Smooth muscle cell (in vitro differentiated cells): ENCODE measurements around the gene ZNF780B. TPM values are rescaled to one million over a fixed set of nuclear protein-coding genes. Genes with fewer than 3 reads are reported as not detected.

Experiments used
- polyA plus RNA-seq: library from polyadenylated mRNA; unstranded; fragments of >200 nt; fragmentation: Nextera tagmentation; extraction: Ambion mirVana; gene quantifications from 2 replicates; pipeline ENCODE4 v1.2.1, GENCODE V29; 2016
- total RNA-seq: library from RNA; depleted of rRNA; stranded (reverse); fragments of >200 nt; gene quantifications from 2 replicates; pipeline ENCODE4 v1.2.3, GENCODE V29; 2014

Gene ZNF780B
- total and polyA plus RNA-seq, 2 experiments from 2014 or later, result 1.4 to 12.9 TPM

Other genes with a start within 250 kb of the ZNF780B start
- gene DYRK1B, start 222.1 kb downstream of the ZNF780B start, total RNA-seq, result 5.3 and 9.2 TPM in 2 replicates
- 14.1 and 18.7 TPM in 2 replicates for gene DYRK1B, start 222.1 kb downstream of the ZNF780B start, polyA plus RNA-seq
- 123 and 124 TPM in 2 replicates for gene FBL, start 209.9 kb downstream of the ZNF780B start, total RNA-seq
- 116 and 140 TPM in 2 replicates for gene FBL, start 209.9 kb downstream of the ZNF780B start, polyA plus RNA-seq
- 0.18 and 0.94 TPM in 2 replicates for gene FCGBP, start 121.6 kb downstream of the ZNF780B start, total RNA-seq
- gene FCGBP, start 121.6 kb downstream of the ZNF780B start, polyA plus RNA-seq, result 0.04 and 0.15 TPM in 2 replicates
- gene PSMC4, start 85.1 kb downstream of the ZNF780B start, total RNA-seq, result 87.2 and 120 TPM in 2 replicates
- 117 and 121 TPM in 2 replicates for gene PSMC4, start 85.1 kb downstream of the ZNF780B start, polyA plus RNA-seq
- 4.7 and 9.6 TPM in 2 replicates for gene ZNF546, start 59.2 kb downstream of the ZNF780B start, total RNA-seq
- 1.2 and 2.1 TPM in 2 replicates for gene ZNF546, start 59.2 kb downstream of the ZNF780B start, polyA plus RNA-seq
- 4.4 and 6.5 TPM in 2 replicates for gene ZNF780A, start 34.7 kb upstream of the ZNF780B start, total RNA-seq
- 5.2 and 6.0 TPM in 2 replicates for gene ZNF780A, start 34.7 kb upstream of the ZNF780B start, polyA plus RNA-seq
- gene MAP3K10, start 135.2 kb upstream of the ZNF780B start, total RNA-seq, result 4.4 and 14.8 TPM in 2 replicates
- 7.8 and 14.1 TPM in 2 replicates for gene MAP3K10, start 135.2 kb upstream of the ZNF780B start, polyA plus RNA-seq
- gene TTC9B, start 162.2 kb upstream of the ZNF780B start, total RNA-seq, result not detected in 2 replicates
- 0.90 TPM in 1 of 2 replicates, not detected in the other for gene TTC9B, start 162.2 kb upstream of the ZNF780B start, polyA plus RNA-seq
- not detected in 2 replicates for gene CCNP, start 170.5 kb upstream of the ZNF780B start, total RNA-seq
- 0.23 and 0.38 TPM in 2 replicates for gene CCNP, start 170.5 kb upstream of the ZNF780B start, polyA plus RNA-seq
- 54.9 and 62.6 TPM in 2 replicates for gene AKT2, start 229.1 kb upstream of the ZNF780B start, total RNA-seq
- 26.6 and 39.1 TPM in 2 replicates for gene AKT2, start 229.1 kb upstream of the ZNF780B start, polyA plus RNA-seq